Keratinocyte (primary cell): ENCODE data around the gene RNF17.

Experiments used
- EZH2 ChIP-seq: IDR thresholded peaks from one replicate; pipeline ENCODE4 v1.6.1; 2012; ENCODE audit warnings: inconsistent platforms, mild to moderate bottlenecking, low read length, moderate library complexity
- TF ChIP-seq, protein P1 (sequence below), 3 experiments: IDR thresholded peaks in 1 of 3; conservative IDR thresholded peaks in 1 of 3; optimal IDR thresholded peaks in 1 of 3; 2 replicates in 2 of 3; 3 replicates in 1 of 3; pipeline versions ENCODE3 to v1.5.1; 2011; ENCODE audit warnings: low read length in 3 of 3, mild to moderate bottlenecking in 3 of 3, moderate library complexity in 2 of 3, control low read depth in 1 of 3, inconsistent platforms in 1 of 3; ENCODE audit not compliant: insufficient read depth in 2 of 3; ENCODE audit errors: extremely low read depth in 1 of 3

DNA sequence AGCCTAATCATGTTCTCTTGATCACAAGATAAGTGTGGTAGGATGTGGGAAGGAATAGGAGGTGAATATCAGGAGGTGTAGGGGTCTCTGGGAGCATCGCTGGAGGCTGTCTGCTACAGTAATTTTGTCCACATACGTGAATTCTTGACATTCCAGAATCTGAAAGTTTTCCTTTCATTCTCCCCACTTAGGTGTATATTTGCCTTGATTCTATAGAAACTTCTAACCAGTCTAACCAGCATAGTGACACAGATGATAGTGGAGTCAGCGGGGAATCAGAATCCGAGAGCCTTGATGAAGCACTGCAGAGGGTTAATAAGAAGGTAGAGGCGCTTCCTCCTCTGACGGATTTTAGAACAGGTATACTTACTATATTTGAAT, 106.4 kb downstream of the RNF17 start:
- TF ChIP-seq, protein P1, sequence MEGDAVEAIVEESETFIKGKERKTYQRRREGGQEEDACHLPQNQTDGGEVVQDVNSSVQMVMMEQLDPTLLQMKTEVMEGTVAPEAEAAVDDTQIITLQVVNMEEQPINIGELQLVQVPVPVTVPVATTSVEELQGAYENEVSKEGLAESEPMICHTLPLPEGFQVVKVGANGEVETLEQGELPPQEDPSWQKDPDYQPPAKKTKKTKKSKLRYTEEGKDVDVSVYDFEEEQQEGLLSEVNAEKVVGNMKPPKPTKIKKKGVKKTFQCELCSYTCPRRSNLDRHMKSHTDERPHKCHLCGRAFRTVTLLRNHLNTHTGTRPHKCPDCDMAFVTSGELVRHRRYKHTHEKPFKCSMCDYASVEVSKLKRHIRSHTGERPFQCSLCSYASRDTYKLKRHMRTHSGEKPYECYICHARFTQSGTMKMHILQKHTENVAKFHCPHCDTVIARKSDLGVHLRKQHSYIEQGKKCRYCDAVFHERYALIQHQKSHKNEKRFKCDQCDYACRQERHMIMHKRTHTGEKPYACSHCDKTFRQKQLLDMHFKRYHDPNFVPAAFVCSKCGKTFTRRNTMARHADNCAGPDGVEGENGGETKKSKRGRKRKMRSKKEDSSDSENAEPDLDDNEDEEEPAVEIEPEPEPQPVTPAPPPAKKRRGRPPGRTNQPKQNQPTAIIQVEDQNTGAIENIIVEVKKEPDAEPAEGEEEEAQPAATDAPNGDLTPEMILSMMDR (optimal IDR thresholded peaks at IDR 0.05 in 1 of 3, IDR thresholded peaks at IDR 0.05 in 1 of 3, conservative IDR thresholded peaks at IDR 0.05 in 1 of 3; ENCODE audit: extremely low read depth in 1 of 3, insufficient read depth in 2 of 3, low read length in 3 of 3): no peak
- TF ChIP-seq EZH2: no peak
